ENCODE measurements around the gene TIMM10. TPM values are rescaled to one million over a fixed set of nuclear protein-coding genes. Genes with fewer than 3 reads are reported as not detected.

Gene TIMM10
- total RNA-seq, 1 experiment from 2014 or later = 80.3 TPM

DNA sequence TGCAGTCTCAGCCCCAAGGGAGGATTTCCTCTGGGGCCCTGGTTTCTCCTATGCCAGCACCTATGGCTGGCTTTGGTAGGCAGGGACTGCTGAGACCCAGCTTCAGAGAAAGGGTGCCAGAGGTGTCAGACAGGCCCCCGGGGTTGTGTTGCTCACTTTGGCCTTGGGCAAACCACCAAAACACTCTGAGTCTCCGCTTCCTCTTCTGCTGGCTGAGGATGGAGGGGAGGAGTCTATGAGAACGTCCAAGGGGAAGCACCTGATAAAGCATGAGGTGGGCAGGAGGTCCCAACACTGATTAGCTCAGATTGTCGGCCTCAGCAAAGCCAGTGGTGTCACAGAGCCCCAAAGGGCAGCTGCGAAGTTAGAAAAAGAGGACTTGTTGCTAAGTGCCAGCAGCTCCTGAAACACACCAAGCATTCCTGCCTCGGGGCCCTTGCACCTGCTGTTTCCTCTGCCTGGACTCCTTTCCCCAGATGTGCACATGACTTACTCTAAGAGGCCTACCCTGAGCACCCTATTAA, 17.4 kb upstream of the TIMM10 start:
- peaks cover 7% of the 10 kb centered on the region for H3K4me1 Mint-ChIP-seq (ENCODE audit: insufficient read depth, unreplicated experiment)
- BruUV-seq (replicated peaks) = no TSS peak
- no peaks in the 10 kb centered on the region for H3K9me3 Mint-ChIP-seq (ENCODE audit: unreplicated experiment)
- H3K4me3 Mint-ChIP-seq (ENCODE audit: unreplicated experiment) = no peak overlapping the region
- peaks cover 25% of the 10 kb centered on the region for H3K36me3 Mint-ChIP-seq (ENCODE audit: insufficient read depth, unreplicated experiment)
- DNase-seq (ENCODE audit: unreplicated experiment) = no peak
- POLR2A ChIA-PET = interaction anchor here (1.1 to 1.7 kb wide), 2 partner anchors 14 to 16 kb away, joined by 3 read pairs; no protein-coding TSS in a partner anchor
- TF ChIP-seq CTCF (IDR thresholded peaks at IDR 0.05; ENCODE audit: unreplicated experiment) = no peak
- H3K27ac Mint-ChIP-seq (ENCODE audit: low read depth, unreplicated experiment) = no peak overlapping the region
- H3K27me3 Mint-ChIP-seq (ENCODE audit: insufficient read depth, unreplicated experiment) = peaks cover 11% of the 10 kb centered on the region
- CTCF ChIA-PET = interaction anchor here (0.7 to 2.0 kb wide), 7 partner anchors 10 to 766 kb away, joined by 3 to 10 read pairs (median 4); partner anchors contain the start of gene UBE2L6
- intact Hi-C loops (cut with micrococcal nuclease) = no loop called here

- Mint-ChIP-seq H3K4me1 (ENCODE audit: insufficient read depth, unreplicated experiment) (peaks cover 7% of the 10 kb centered on the region), H3K9me3 (ENCODE audit: unreplicated experiment) (no peaks in the 10 kb centered on the region), H3K36me3 (ENCODE audit: insufficient read depth, unreplicated experiment) (peaks cover 22% of the 10 kb centered on the region), H3K4me3 (ENCODE audit: unreplicated experiment) (no peak overlapping the region), H3K27me3 (ENCODE audit: insufficient read depth, unreplicated experiment) (peaks cover 19% of the 10 kb centered on the region), H3K27ac (ENCODE audit: low read depth, unreplicated experiment) (no peak overlapping the region)
- ChIA-PET POLR2A (interaction anchor here (0.9 to 1.7 kb wide), 4 partner anchors 10 to 19 kb away, joined by 3 read pairs; no protein-coding TSS in a partner anchor), CTCF (interaction anchor here (0.5 to 1.5 kb wide), 8 partner anchors 11 to 100 kb away, joined by 3 to 5 read pairs (median 4); no protein-coding TSS in a partner anchor)
- TF ChIP-seq CTCF (IDR thresholded peaks at IDR 0.05; ENCODE audit: unreplicated experiment) = no peak
- peak; percentile 26 for DNase-seq (ENCODE audit: unreplicated experiment)
- intact Hi-C loops (cut with micrococcal nuclease) = no loop called here
- BruUV-seq (replicated peaks) = no TSS peak
Measured at GRCh38 chr11:57546869-57547475, 16.4 kb upstream of the TIMM10 start.

DNA sequence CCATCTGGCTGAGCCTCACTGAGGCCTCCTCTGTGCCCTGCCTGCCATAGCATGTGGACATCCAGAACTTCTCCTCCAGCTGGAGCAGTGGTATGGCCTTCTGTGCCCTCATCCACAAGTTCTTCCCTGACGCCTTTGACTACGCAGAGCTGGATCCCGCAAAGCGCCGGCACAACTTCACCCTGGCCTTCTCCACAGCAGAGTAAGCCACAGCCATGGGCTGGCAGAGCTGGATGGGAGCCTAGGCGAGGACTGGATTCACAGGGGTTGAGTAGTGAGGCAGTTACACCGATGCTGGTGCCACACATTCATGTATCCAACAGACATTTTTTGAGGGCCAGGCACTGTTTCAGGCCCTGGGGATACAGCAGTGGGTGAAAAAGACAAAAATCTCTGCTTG, 15.9 kb upstream of the TIMM10 start:
- Mint-ChIP-seq H3K4me1 (ENCODE audit: insufficient read depth, unreplicated experiment) (peaks cover 7% of the 10 kb centered on the region), H3K27me3 (ENCODE audit: insufficient read depth, unreplicated experiment) (peaks cover 19% of the 10 kb centered on the region), H3K4me3 (ENCODE audit: unreplicated experiment) (no peak overlapping the region), H3K36me3 (ENCODE audit: insufficient read depth, unreplicated experiment) (peaks cover 18% of the 10 kb centered on the region), H3K9me3 (ENCODE audit: unreplicated experiment) (no peaks in the 10 kb centered on the region), H3K27ac (ENCODE audit: low read depth, unreplicated experiment) (no peak overlapping the region)
- DNase-seq (ENCODE audit: unreplicated experiment) = no peak
- ChIA-PET CTCF (interaction anchor here (0.8 to 2.0 kb wide), 3 partner anchors 16 to 100 kb away, joined by 3 to 7 read pairs (median 4); partner anchors contain the start of gene UBE2L6), POLR2A (interaction anchor here (0.9 to 1.2 kb wide), 2 partner anchors 11 to 19 kb away, joined by 3 read pairs; no protein-coding TSS in a partner anchor)
- intact Hi-C loops (cut with micrococcal nuclease) = no loop called here
- no TSS peak for BruUV-seq (replicated peaks)
- TF ChIP-seq CTCF (IDR thresholded peaks at IDR 0.05; ENCODE audit: unreplicated experiment) = no peak

DNA sequence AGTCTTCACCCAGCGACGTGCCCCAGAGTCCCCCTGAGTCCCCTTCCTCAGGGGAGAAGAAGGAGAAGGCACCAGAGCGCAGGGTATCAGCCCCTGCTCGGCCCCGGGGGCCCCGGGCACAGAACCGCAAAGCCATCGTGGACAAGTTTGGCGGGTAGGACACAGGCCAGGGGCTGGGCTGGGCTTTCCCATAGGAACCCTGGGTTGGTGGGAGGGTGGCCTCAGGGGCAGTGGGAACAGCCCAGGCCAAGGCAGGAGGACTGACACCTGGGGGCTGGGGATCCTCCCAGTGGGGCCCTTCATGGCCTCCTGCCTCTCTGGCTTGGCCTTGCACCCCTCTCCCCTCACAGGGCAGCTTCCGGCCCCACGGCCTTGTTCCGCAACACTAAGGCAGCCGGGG, 15.3 kb upstream of the TIMM10 start:
- H3K27ac Mint-ChIP-seq (ENCODE audit: low read depth, unreplicated experiment) = no peak overlapping the region
- BruUV-seq (replicated peaks) = no TSS peak
- POLR2A ChIA-PET = interaction anchor here (2.1 kb wide), 1 partner anchor 88 kb away, joined by 5 read pairs; no protein-coding TSS in a partner anchor
- peaks cover 19% of the 10 kb centered on the region for H3K27me3 Mint-ChIP-seq (ENCODE audit: insufficient read depth, unreplicated experiment)
- H3K36me3 Mint-ChIP-seq (ENCODE audit: insufficient read depth, unreplicated experiment) = peaks cover 12% of the 10 kb centered on the region
- CTCF ChIA-PET = interaction anchor here (1.1 to 2.0 kb wide), 2 partner anchors 22 to 99 kb away, joined by 3 to 7 read pairs; partner anchors contain the start of gene UBE2L6
- peaks cover 7% of the 10 kb centered on the region for H3K4me1 Mint-ChIP-seq (ENCODE audit: insufficient read depth, unreplicated experiment)
- no peak for DNase-seq (ENCODE audit: unreplicated experiment)
- TF ChIP-seq CTCF (IDR thresholded peaks at IDR 0.05; ENCODE audit: unreplicated experiment) = no peak
- intact Hi-C loops (cut with micrococcal nuclease) = no loop called here
- H3K9me3 Mint-ChIP-seq (ENCODE audit: unreplicated experiment) = no peaks in the 10 kb centered on the region
- H3K4me3 Mint-ChIP-seq (ENCODE audit: unreplicated experiment) = no peak overlapping the region

Measured in MCF 10A (cell line).